Raji (cell line): ENCODE data around the gene USP27X.

Experiments
- POLR2A ChIP-seq: IDR thresholded peaks from 2 replicates; pipeline ENCODE4 v1.6.1; 2011; ENCODE audit warnings: low read depth, low read length, control low read depth; ENCODE audit not compliant: insufficient read depth

Gene USP27X

DNA sequence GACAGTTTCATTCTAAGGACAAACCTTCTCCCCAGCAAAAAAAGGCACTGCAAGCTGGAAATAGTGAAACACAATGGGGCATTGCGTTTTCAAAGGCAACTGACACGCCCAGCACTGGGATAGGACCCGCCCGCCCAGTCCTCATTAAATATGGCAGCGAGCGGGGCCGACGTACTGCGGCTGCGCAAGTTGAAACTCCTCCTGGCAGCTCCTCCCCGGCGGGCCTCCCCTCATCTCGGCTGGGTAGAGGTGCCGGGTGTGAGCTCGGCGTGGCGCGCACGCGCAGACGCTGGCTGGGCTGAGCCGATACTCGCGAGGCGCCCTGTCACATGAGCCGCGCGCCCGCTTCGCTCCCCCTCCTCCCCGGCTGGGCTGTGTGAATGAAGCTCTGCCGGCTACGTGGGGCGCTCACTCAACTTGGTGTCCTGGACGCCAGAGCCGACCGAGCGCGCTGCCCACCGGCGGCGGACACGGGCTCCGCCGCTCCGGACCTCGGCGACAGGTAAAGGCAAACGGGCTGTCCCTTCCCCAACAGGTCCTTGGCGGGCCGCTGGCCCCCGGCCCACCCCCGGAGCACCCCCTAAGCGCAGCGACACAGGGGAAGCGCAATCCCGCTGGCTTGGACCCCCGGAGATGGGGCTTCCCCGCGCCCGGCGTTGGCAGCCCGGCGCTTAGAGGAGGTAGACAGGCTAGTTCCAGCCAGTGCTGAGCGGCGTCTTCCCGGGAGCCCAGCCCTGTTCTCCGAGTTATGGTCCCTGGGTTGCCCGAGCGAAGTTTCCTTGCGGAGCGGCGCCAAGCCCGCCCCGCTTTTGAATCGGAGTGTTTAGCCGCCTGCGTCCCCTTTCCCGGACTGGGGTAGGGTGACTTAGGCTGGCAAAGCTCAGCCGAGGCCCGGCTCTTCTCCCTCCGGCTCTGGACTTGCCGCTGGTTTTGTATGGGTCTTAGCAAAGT lies 43.3 kb downstream of the USP27X start, which contains the start of gene CLCN5:
CLCN5 (plus strand) TSS at position 306 of the 951 bp plus-strand sequence. CDS start 2,703 bp downstream, outside the sequence.
- no peak for TF ChIP-seq POLR2A

DNA sequence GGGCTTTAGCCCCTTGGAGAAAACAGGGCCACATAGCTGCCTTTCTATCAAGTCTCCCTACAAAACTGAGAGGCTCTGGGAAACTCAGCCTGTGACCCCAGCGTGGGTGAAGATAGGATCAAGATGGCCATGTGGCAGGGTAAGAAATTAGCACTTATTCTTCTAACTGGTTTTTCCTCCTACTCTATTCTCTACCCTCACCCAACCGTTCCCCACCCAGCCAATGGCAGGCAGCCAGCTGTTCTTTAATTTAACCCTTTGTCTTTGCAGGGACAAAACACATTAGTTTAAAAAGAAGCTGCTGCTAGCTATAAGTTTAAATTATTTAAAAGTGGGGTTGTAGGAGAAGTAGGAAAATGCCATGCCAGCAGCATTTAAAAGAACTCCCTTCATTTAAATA lies 45.9 kb downstream of the USP27X start:
- TF ChIP-seq POLR2A: no peak

DNA sequence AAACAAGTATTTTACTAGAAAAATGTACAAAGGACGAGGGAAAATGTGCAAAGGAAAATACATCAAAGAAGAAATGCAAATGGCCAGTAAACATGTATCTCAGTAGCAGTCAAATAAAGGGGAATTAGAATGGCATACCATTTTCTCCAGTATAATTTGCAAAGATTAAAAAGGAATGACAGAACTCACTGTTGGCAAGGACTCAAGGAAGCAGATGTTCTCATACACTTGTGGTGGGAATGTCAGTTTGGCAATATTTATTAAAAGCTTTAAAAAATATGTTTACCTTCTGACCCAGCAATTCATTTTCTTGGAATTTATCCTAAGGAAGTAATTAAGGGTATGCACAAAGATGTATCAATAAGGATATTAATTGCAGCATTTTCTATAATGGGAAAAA lies 50.8 kb downstream of the USP27X start:
- TF ChIP-seq POLR2A: no peak
